GM23338 (cell line): ENCODE results near the gene PTPN20. TPM values are rescaled to one million over a fixed set of nuclear protein-coding genes. Genes with fewer than 3 reads are reported as not detected.

Experiments
- ATAC-seq: fragments of 200-7000 bp; cut with Tn5 transposase; 3 replicates; pipeline ENCODE4 v1.9.1; 2020
- DNase-seq: peaks from one replicate; pipeline ENCODE4 v3.0.0-alpha.2; 2015; ENCODE audit warnings: low spot score
- H2AFZ ChIP-seq: fragments of 200-600 bp; sonication (generic); 2 replicates; pipeline ENCODE4 v1.8.0; 2016; ENCODE audit warnings: antibody characterized with exemption, mild to moderate bottlenecking, moderate library complexity
- H3F3A ChIP-seq: fragments of 200-600 bp; sonication (generic); replicated peaks from 2 replicates; pipeline ENCODE4 v1.8.0; 2017; ENCODE audit warnings: antibody characterized with exemption, mixed run types, low read depth
- H3K27ac ChIP-seq: fragments of 200-600 bp; sonication (generic); 2 replicates; pipeline ENCODE4 v1.6.1; 2016; ENCODE audit warnings: low read depth
- H3K27me3 ChIP-seq: fragments of 200-600 bp; sonication (generic); 2 replicates; pipeline ENCODE4 v1.8.0; 2016; ENCODE audit warnings: mild to moderate bottlenecking, mixed run types, moderate library complexity; ENCODE audit not compliant: insufficient read depth
- H3K36me3 ChIP-seq: fragments of 200-600 bp; sonication (generic); 2 replicates; pipeline ENCODE4 v1.8.0; 2016; ENCODE audit warnings: mild to moderate bottlenecking; ENCODE audit not compliant: insufficient read depth
- H3K4me1 ChIP-seq: fragments of 200-600 bp; sonication (generic); 2 replicates; pipeline ENCODE4 v1.8.0; 2016; ENCODE audit warnings: mild to moderate bottlenecking, moderate library complexity; ENCODE audit not compliant: insufficient read depth
- H3K4me2 ChIP-seq: fragments of 200-600 bp; sonication (generic); 2 replicates; pipeline ENCODE4 v1.7.1; 2017; ENCODE audit warnings: mixed run types
- H3K4me3 ChIP-seq: fragments of 200-600 bp; sonication (generic); 2 replicates; pipeline ENCODE4 v1.6.1; 2016; ENCODE audit warnings: mixed run types
- H3K79me2 ChIP-seq: fragments of 200-600 bp; sonication (generic); replicated peaks from 2 replicates; pipeline ENCODE4 v1.8.0; 2017; ENCODE audit warnings: mild to moderate bottlenecking; ENCODE audit not compliant: insufficient read depth
- H3K9me2 ChIP-seq: fragments of 200-600 bp; sonication (generic); 2 replicates; pipeline ENCODE4 v1.8.0; 2017; ENCODE audit not compliant: insufficient read depth
- H4K20me1 ChIP-seq: fragments of 200-600 bp; sonication (generic); replicated peaks from 2 replicates; pipeline ENCODE4 v1.8.0; 2017; ENCODE audit warnings: mild to moderate bottlenecking; ENCODE audit not compliant: insufficient read depth
- H3K27ac Mint-ChIP-seq: 2 replicates; pipeline ENCODE4 v1.8.0; 2020; ENCODE audit warnings: inconsistent platforms, mild to moderate bottlenecking, moderate library complexity, mixed read lengths
- H3K27me3 Mint-ChIP-seq: 3 replicates; pipeline ENCODE4 v1.8.0; 2022; ENCODE audit warnings: low read depth, mild to moderate bottlenecking, moderate library complexity, mixed read lengths, inconsistent platforms; ENCODE audit not compliant: insufficient read depth, poor library complexity
- H3K36me3 Mint-ChIP-seq: 3 replicates; pipeline ENCODE4 v1.8.0; 2021; ENCODE audit warnings: low read depth, mild to moderate bottlenecking, inconsistent platforms, moderate library complexity, mixed read lengths
- H3K4me1 Mint-ChIP-seq: 3 replicates; pipeline ENCODE4 v1.8.0; 2020; ENCODE audit warnings: mild to moderate bottlenecking, inconsistent platforms, mixed read lengths
- H3K4me3 Mint-ChIP-seq: 3 replicates; pipeline ENCODE4 v1.8.0; 2021; ENCODE audit warnings: moderate library complexity, mild to moderate bottlenecking, inconsistent platforms, mixed read lengths
- H3K9me3 Mint-ChIP-seq: 3 replicates; pipeline ENCODE4 v1.8.0; 2020; ENCODE audit warnings: moderate library complexity, mild to moderate bottlenecking, inconsistent platforms, mixed read lengths
- CREB1 ChIP-seq: fragments of 250-450 bp; sonication (Bioruptor Pico); IDR thresholded peaks from 2 replicates; pipeline ENCODE4 v1.5.0; 2020; ENCODE audit warnings: low read depth, mild to moderate bottlenecking, moderate library complexity
- CTCF ChIP-seq, 2 experiments: fragments of 200-600 bp in 1 of 2; sonication (generic) in 1 of 2; conservative IDR thresholded peaks; 2 replicates each; pipeline versions ENCODE4 v1.5.1 to v1.6.1; 2016 to 2017; ENCODE audit warnings: antibody characterized with exemption in 2 of 2, low read depth in 2 of 2, mild to moderate bottlenecking in 2 of 2, moderate library complexity in 1 of 2
- EZH2 ChIP-seq: fragments of 200-600 bp; sonication (generic); IDR thresholded peaks from one replicate; pipeline ENCODE4 v1.8.0; 2017; ENCODE audit warnings: antibody characterized with exemption, mild to moderate bottlenecking, low read depth; ENCODE audit not compliant: unreplicated experiment
- NANOG ChIP-seq: IDR thresholded peaks from 2 replicates; pipeline ENCODE4 v1.6.1; 2016; ENCODE audit warnings: antibody characterized with exemption, borderline replicate concordance
- POLR2AphosphoS5 ChIP-seq: IDR thresholded peaks from 2 replicates; pipeline ENCODE4 v1.6.1; 2016; ENCODE audit warnings: antibody characterized with exemption, low read depth
- REST ChIP-seq: IDR thresholded peaks from one replicate; pipeline ENCODE4 v1.6.1; 2018; ENCODE audit warnings: antibody characterized with exemption; ENCODE audit not compliant: unreplicated experiment
- STAT1 ChIP-seq: IDR thresholded peaks from one replicate; pipeline ENCODE4 v1.6.1; 2016; ENCODE audit warnings: antibody characterized with exemption; ENCODE audit not compliant: unreplicated experiment
- ZNF114 ChIP-seq: fragments of 250-450 bp; sonication (Bioruptor Pico); IDR thresholded peaks from 2 replicates; pipeline ENCODE4 v1.5.0; 2020; ENCODE audit warnings: mild to moderate bottlenecking, moderate library complexity
- ZNF331 ChIP-seq: fragments of 250-450 bp; sonication (Bioruptor Pico); IDR thresholded peaks from 2 replicates; pipeline ENCODE4 v1.5.0; 2020; ENCODE audit warnings: low read depth, mild to moderate bottlenecking, moderate library complexity
- ZNF462 ChIP-seq: fragments of 250-450 bp; sonication (Bioruptor Pico); IDR thresholded peaks from 2 replicates; pipeline ENCODE4 v1.5.0; 2020; ENCODE audit warnings: mild to moderate bottlenecking, moderate library complexity
- polyA plus RNA-seq: library from polyadenylated mRNA; unstranded; fragments of >200 nt; fragmentation: Nextera tagmentation; extraction: Ambion mirVana; gene quantifications from 2 replicates; pipeline ENCODE4 v1.2.1, GENCODE V29; 2016
- total RNA-seq: library from RNA; depleted of rRNA; stranded (reverse); fragments of >200 nt; shearing (Covaris generic); gene quantifications from 2 replicates; pipeline ENCODE4 v1.2.3, GENCODE V29; 2014

Gene PTPN20
- total and polyA plus RNA-seq, 2 experiments from 2014 or later = 0.13 TPM; not detected in 1

- no peaks in the 10 kb centered on the region for H3K36me3 ChIP-seq
- H3K27me3 Mint-ChIP-seq = no peaks in the 10 kb centered on the region
- TF ChIP-seq ZNF114 (CRISPR knock-in tag) (no peak), ZNF331 (CRISPR knock-in tag) (no peak), STAT1 (no peak), REST (no peak), CTCF (conservative IDR thresholded peaks at IDR 0.05; ENCODE audit: low read depth in 2 of 2) (no peak), POLR2AphosphoS5 (no peak), ZNF462 (CRISPR knock-in tag) (no peak), NANOG (no peak), EZH2 (no peak), CREB1 (CRISPR knock-in tag) (no peak)
- no peak for ATAC-seq
- H4K20me1 ChIP-seq = no peaks in the 10 kb centered on the region
- H3K4me1 Mint-ChIP-seq = peaks cover 12% of the 10 kb centered on the region; the same call in 2 of the 3 replicates
- H3K27ac ChIP-seq = no peak overlapping the region
- H3K4me3 Mint-ChIP-seq = no peak overlapping the region
- H3K4me3 ChIP-seq = no peak overlapping the region
- H3K4me1 ChIP-seq = peaks cover 13% of the 10 kb centered on the region; the same call in 1 of the 2 replicates
- no peaks in the 10 kb centered on the region for H3K36me3 Mint-ChIP-seq
- H3K79me2 ChIP-seq = no peaks in the 10 kb centered on the region
- no peak for DNase-seq
- H2AFZ ChIP-seq = no peak overlapping the region
- H3K27ac Mint-ChIP-seq = no peak overlapping the region
- peaks cover 5% of the 10 kb centered on the region for H3K9me3 Mint-ChIP-seq
- H3K4me2 ChIP-seq = no peak overlapping the region
- no peaks in the 10 kb centered on the region for H3K27me3 ChIP-seq
- no peaks in the 10 kb centered on the region; the same call in 1 of the 2 replicates for H3K9me2 ChIP-seq
- no peaks in the 10 kb centered on the region for H3F3A ChIP-seq
Measured at GRCh38 chr10:46998192-46998591, 87.0 kb downstream of the PTPN20 start.
